ENCODE data around the gene NDRG4. TPM values are rescaled to one million over a fixed set of nuclear protein-coding genes. Genes with fewer than 3 reads are reported as not detected.

The NDRG4 gene
- total and polyA plus RNA-seq, 2 of the 13 experiments (the other 11 are each of a cell fraction or from before 2014, with no cell fraction given), result 1.7 to 2.7 TPM

DNA sequence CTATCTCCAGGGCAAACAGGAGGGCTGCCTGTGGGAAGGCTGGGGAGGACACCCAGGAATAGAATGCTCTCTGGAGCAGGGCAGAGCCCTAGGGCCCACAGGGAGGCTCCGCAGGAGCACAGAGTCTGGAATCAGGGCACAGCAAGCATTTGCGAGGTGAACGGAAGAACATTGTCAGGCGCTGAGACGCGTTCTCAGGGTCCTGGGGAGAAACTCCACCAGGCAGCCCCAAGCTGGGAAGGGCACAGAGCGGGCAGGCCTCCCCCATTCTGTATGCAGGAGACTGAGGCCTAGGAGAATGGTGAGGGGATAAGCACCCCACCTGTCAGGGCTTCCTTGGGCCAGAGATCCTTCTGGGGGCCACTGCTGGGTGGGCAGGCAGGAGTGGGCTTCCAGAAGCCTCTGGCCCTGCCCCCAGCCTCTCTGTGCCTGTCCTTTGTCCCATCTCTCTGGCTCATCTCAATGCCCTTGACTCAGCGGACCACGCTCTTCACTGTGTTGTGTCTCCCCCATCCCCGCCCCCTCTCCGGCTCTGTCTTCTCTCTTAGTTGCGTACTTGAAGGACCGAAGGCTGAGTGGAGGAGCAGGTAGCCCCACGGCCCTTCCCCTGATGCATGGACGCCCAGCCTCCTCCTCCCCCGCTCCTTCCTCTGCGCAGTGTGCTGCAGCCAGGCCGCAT is 10.3 kb downstream of the NDRG4 start:
- no peak overlapping the region for H3K9ac ChIP-seq (ENCODE audit: insufficient read depth, low read depth, low read length)
- no peak for ATAC-seq
- BruUV-seq (replicated peaks), result no TSS peak
- H3K27me3 ChIP-seq (ENCODE audit: control insufficient read depth in 1 of 2, insufficient read depth in 2 of 2, low read length in 2 of 2), result no peaks in the 10 kb centered on the region
- in situ Hi-C loops (cut with HindIII; ENCODE audit: extremely low pct_ligation_motif_present, low pct_unique_long_range_greater_than_20kb), result loop anchor here (10.0 kb wide), 1 partner anchor 125 kb away; no protein-coding TSS in a partner anchor
- TF ChIP-seq ZNF709 (CRISPR knock-in tag; IDR thresholded peaks at IDR 0.05) (no peak), RFXANK (CRISPR knock-in tag; IDR thresholded peaks at IDR 0.05) (no peak), EEA1 (CRISPR knock-in tag; IDR thresholded peaks at IDR 0.05; ENCODE audit: borderline replicate concordance) (no peak), FOXO1 (CRISPR knock-in tag; IDR thresholded peaks at IDR 0.05) (no peak), ZNF567 (CRISPR knock-in tag; IDR thresholded peaks at IDR 0.05; ENCODE audit: borderline replicate concordance) (no peak), MIXL1 (CRISPR knock-in tag; IDR thresholded peaks at IDR 0.05) (no peak)
- TF ChIP-seq, protein P1, sequence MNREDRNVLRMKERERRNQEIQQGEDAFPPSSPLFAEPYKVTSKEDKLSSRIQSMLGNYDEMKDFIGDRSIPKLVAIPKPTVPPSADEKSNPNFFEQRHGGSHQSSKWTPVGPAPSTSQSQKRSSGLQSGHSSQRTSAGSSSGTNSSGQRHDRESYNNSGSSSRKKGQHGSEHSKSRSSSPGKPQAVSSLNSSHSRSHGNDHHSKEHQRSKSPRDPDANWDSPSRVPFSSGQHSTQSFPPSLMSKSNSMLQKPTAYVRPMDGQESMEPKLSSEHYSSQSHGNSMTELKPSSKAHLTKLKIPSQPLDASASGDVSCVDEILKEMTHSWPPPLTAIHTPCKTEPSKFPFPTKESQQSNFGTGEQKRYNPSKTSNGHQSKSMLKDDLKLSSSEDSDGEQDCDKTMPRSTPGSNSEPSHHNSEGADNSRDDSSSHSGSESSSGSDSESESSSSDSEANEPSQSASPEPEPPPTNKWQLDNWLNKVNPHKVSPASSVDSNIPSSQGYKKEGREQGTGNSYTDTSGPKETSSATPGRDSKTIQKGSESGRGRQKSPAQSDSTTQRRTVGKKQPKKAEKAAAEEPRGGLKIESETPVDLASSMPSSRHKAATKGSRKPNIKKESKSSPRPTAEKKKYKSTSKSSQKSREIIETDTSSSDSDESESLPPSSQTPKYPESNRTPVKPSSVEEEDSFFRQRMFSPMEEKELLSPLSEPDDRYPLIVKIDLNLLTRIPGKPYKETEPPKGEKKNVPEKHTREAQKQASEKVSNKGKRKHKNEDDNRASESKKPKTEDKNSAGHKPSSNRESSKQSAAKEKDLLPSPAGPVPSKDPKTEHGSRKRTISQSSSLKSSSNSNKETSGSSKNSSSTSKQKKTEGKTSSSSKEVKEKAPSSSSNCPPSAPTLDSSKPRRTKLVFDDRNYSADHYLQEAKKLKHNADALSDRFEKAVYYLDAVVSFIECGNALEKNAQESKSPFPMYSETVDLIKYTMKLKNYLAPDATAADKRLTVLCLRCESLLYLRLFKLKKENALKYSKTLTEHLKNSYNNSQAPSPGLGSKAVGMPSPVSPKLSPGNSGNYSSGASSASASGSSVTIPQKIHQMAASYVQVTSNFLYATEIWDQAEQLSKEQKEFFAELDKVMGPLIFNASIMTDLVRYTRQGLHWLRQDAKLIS (CRISPR knock-in tag; IDR thresholded peaks at IDR 0.05), result no peak
- TF ChIP-seq, protein P2, sequence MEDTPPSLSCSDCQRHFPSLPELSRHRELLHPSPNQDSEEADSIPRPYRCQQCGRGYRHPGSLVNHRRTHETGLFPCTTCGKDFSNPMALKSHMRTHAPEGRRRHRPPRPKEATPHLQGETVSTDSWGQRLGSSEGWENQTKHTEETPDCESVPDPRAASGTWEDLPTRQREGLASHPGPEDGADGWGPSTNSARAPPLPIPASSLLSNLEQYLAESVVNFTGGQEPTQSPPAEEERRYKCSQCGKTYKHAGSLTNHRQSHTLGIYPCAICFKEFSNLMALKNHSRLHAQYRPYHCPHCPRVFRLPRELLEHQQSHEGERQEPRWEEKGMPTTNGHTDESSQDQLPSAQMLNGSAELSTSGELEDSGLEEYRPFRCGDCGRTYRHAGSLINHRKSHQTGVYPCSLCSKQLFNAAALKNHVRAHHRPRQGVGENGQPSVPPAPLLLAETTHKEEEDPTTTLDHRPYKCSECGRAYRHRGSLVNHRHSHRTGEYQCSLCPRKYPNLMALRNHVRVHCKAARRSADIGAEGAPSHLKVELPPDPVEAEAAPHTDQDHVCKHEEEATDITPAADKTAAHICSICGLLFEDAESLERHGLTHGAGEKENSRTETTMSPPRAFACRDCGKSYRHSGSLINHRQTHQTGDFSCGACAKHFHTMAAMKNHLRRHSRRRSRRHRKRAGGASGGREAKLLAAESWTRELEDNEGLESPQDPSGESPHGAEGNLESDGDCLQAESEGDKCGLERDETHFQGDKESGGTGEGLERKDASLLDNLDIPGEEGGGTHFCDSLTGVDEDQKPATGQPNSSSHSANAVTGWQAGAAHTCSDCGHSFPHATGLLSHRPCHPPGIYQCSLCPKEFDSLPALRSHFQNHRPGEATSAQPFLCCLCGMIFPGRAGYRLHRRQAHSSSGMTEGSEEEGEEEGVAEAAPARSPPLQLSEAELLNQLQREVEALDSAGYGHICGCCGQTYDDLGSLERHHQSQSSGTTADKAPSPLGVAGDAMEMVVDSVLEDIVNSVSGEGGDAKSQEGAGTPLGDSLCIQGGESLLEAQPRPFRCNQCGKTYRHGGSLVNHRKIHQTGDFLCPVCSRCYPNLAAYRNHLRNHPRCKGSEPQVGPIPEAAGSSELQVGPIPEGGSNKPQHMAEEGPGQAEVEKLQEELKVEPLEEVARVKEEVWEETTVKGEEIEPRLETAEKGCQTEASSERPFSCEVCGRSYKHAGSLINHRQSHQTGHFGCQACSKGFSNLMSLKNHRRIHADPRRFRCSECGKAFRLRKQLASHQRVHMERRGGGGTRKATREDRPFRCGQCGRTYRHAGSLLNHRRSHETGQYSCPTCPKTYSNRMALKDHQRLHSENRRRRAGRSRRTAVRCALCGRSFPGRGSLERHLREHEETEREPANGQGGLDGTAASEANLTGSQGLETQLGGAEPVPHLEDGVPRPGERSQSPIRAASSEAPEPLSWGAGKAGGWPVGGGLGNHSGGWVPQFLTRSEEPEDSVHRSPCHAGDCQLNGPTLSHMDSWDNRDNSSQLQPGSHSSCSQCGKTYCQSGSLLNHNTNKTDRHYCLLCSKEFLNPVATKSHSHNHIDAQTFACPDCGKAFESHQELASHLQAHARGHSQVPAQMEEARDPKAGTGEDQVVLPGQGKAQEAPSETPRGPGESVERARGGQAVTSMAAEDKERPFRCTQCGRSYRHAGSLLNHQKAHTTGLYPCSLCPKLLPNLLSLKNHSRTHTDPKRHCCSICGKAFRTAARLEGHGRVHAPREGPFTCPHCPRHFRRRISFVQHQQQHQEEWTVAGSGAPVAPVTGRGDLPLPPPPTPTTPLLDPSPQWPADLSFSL (CRISPR knock-in tag; IDR thresholded peaks at IDR 0.05), result no peak
- no peaks in the 10 kb centered on the region for H3K36me3 ChIP-seq (replicated peaks in 1 of 2; ENCODE audit: control insufficient read depth in 1 of 2, insufficient read depth in 2 of 2, low read length in 2 of 2)
- intact Hi-C loops (cut with micrococcal nuclease; ENCODE audit: unreplicated experiment), result loop anchor here (10.0 kb wide), 1 partner anchor 55 kb away; no protein-coding TSS in a partner anchor
- H4K20me1 ChIP-seq (ENCODE audit: insufficient read depth, low read length), result no peaks in the 10 kb centered on the region
- H2AFZ ChIP-seq (ENCODE audit: low read length), result no peak overlapping the region
- no peaks in the 10 kb centered on the region for H3K9me3 ChIP-seq (ENCODE audit: low read length)
- no peak overlapping the region for H3K4me2 ChIP-seq (ENCODE audit: low read depth, low read length)
- H3K79me2 ChIP-seq (ENCODE audit: insufficient read depth, low read length), result no peaks in the 10 kb centered on the region
- FAIRE-seq, result no peak
- CTCF ChIA-PET (ENCODE audit: low intra/inter-chr PET ratio, low total read pairs), result interaction anchor here (2.2 kb wide), 1 partner anchor 127 kb away, joined by 18 read pairs; no protein-coding TSS in a partner anchor
- 90% methylated on average over 18 of the region's 18 CpGs for WGBS (ENCODE audit: low lambda C conversion rate)
- no peak for DNase-seq (ENCODE audit: low spot score)
- H3K4me1 ChIP-seq (ENCODE audit: insufficient read depth, low read length), result peaks cover 32% of the 10 kb centered on the region
- POLR2A ChIA-PET, result no interaction called here
- no peak overlapping the region for H3K4me3 ChIP-seq (replicated peaks in 1 of 3; ENCODE audit: insufficient read depth in 1 of 3, low read depth in 2 of 3, low read length in 3 of 3)
- H3K27ac ChIP-seq (ENCODE audit: extremely low read length, insufficient read depth, low read length), result no peak overlapping the region
